GM21737 (cell line): ENCODE data around the gene GDAP2.
"Not testable (repeated sequence)": the region's sequence is repeated elsewhere in the genome, so short reads cannot be mapped to it uniquely, and the experiment has no call there.

ENCODE experiments used
- ATAC-seq: cut with Tn5 transposase; IDR thresholded peaks from one replicate; pipeline ENCODE4 v1.9.1; 2021; ENCODE audit warnings: mild to moderate bottlenecking, moderate library complexity; ENCODE audit not compliant: unreplicated experiment

Gene GDAP2

GRCh38 chr1:117929343-117930172 lies at the start of gene GDAP2, which contains the start of gene WDR3:
TSS of gene GDAP2 (minus strand) at chr1:117929621. CDS start at chr1:117920357, 9,264 bp downstream.
TSS of gene WDR3 (plus strand) at chr1:117929739. CDS start at chr1:117933320, 3,581 bp downstream.
- ATAC-seq = peak; percentile 94

- no peak for ATAC-seq
Observed at GRCh38 chr1:117976381-117976780, 47.0 kb upstream of the GDAP2 start.

GRCh38 chr1:117971777-117972176 lies 42.4 kb upstream of the GDAP2 start:
- no peak for ATAC-seq

DNA sequence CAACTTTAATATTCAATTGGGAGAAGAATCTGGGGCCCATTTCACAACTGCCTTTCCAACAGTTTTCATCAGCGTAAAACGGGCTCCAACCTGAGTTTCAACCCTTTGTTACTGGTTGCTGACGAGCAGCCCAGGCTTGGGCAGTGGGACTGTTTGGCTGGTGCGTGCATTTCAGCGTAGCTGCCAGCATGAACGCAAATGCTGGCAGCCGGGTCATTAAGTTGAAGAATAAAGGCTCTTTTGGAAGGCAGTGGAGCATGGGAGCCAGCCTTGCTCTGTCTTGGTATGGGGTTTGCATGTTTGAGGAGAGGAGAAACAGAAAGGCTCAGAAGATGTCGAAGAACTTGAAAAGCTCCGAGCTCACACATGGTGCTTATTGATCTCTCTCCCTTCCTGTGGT lies 40.8 kb upstream of the GDAP2 start:
- no peak for ATAC-seq

DNA sequence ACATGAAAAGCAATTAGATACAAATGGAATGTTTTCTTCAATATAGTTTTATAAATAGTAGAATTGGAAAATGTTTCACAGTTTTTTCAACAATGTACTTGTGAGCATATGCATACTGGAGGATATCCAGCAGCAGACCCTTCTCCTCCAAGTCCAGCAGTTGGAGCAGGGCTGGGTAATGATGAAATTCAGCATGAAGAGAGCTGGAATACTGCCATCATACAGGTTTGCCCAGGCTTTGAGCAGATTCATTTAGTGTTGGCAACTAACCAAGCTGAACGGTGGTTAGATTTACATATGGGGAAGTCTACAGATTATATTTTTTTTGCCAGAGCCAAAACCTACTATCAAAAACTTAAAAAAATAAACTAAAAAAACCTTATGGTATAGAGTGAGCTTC lies 38.5 kb upstream of the GDAP2 start:
- ATAC-seq = no peak

- no peak for ATAC-seq
Observed at GRCh38 chr1:117967477-117967876, 38.1 kb upstream of the GDAP2 start.

- ATAC-seq = no peak
Observed at GRCh38 chr1:117964290-117965038, 35.0 kb upstream of the GDAP2 start.

GRCh38 chr1:117959364-117959763 lies 29.9 kb upstream of the GDAP2 start:
- no peak for ATAC-seq

DNA sequence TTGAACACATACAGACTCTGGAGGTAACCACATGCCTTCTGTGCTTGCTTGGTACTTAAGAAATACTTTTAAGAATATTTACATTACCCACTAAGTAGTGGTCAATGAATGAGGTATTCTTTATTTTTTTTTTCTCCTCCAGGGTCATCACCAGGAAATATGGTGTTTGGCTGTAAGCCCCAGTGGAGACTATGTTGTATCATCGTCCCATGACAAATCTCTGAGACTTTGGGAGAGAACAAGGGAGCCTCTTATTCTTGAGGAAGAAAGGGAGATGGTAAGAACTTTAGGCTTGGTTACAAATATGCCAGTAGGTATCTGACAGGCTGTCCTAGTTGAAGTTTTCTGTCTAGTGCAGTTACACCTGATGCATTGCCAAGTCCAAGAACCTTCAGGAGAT lies 23.0 kb upstream of the GDAP2 start:
- ATAC-seq = no peak

GRCh38 chr1:117942293-117942692 lies 12.9 kb upstream of the GDAP2 start:
- ATAC-seq = no peak

GRCh38 chr1:117933769-117934168 lies 4.3 kb upstream of the GDAP2 start:
- no peak for ATAC-seq

DNA sequence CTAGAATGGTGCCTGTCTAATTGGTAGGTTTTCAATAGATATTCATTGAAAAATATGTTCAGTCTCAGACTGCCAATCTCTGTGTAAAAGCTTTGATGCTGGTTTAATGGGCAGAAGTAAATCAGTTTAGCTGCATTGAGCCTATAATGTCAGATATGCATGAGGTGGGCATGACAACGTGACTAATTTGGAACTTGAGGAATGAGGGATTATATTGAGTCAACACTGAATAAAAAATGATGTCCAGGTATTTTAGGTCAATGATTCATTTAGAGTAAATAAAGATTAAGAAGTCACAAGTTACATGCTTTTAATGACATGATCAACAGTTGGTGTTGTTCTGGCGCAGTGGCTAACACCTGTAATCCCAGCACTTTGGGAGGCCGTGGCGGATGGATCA lies 3.2 kb upstream of the GDAP2 start:
- no peak for ATAC-seq

GRCh38 chr1:117930484-117930883 lies 1.1 kb upstream of the GDAP2 start:
- no peak for ATAC-seq

DNA sequence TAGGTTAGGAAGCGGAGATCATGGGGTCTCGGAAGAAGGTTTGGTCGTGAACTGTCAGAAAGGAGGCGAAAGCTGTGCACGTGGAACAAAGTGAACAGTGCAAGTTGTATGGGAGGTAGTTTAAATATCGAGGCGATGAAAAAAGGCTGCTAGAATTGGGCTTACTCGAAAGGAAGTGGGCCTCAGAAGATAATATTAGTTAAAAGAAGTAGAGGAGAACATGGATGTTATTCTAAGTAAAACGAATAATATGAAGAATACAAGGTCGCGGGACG lies 689 bp upstream of the GDAP2 start:
- no peak for ATAC-seq

- peak; percentile 42 for ATAC-seq
Observed at GRCh38 chr1:117928881-117929342, 509 bp downstream of the GDAP2 start.

GRCh38 chr1:117925981-117926380 lies 3.4 kb downstream of the GDAP2 start:
- ATAC-seq = no peak

- not testable (repeated sequence) for ATAC-seq
Observed at GRCh38 chr1:117922717-117923116, 6.7 kb downstream of the GDAP2 start.

DNA sequence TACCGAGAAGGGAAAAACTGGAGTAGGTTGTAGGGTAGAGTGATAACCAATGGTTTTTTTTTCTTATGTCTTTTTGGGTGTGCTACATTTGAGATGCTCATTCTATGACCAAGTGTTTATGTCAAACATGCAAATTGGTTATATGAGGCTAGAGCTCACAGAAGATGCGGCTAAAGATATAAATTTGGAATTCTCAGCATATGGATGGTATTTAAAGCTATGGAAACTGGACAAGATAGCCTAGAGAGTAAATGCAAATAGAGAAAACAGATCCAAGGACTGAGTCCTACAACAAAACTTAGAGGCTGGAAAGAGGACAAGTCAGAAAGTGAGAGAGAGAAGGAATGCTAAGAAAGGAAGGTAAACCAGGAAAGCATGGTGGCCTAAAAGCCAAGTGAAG lies 7.4 kb downstream of the GDAP2 start:
- no peak for ATAC-seq

DNA sequence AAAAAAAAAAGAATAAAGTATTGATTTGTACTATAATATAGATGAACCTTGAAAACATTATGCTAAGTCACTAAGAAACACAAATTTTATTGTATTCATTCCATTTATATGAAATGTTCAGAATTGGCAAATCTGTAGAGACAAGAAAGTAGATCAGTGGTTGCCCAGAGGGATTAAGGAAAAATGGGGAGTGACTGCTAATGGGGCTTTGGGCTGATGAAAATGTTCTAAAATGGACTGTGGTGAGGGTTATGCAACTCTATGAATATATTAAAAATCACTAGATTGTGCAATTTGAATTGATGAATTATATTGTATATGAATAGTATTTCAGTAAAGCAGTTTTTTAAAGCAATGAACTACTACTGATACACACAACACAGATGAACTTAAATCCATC lies 10.0 kb downstream of the GDAP2 start:
- ATAC-seq = no peak

DNA sequence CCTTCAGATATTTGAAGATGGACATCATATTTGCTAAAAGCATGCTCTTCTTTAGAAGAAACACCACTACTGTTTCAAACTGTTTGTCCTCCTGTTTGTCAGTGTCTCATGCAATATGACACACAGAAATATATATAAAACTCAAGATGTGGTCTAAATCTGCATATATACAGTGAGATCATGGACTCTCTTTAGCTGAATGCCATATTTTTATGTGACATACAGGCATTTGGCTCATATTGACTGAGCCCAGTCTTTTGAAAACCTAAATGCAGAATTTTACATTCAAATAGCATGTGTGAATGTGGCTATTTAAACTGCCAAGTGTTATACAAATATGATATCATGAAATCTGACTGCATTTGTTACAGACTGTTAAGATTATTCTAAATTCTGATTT lies 18.4 kb downstream of the GDAP2 start:
- no peak for ATAC-seq

DNA sequence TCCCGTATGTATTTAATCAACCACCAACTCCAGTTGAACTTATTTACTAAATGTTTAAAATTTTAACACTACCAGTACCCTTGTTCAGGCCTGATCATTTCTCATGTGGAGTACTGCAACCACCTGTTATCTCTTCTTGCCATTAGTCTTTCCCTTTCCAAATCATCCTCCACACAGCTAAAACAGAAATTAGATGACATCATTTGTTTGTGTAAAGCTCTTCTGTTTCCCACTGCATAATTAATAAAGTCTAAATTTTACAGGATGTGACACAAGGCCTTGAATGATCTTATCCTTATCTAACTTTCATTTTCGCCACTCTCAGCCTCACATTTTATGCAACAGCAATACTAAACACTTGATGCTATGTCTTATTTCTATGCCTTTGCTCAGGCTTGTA lies 24.4 kb downstream of the GDAP2 start:
- no peak for ATAC-seq

DNA sequence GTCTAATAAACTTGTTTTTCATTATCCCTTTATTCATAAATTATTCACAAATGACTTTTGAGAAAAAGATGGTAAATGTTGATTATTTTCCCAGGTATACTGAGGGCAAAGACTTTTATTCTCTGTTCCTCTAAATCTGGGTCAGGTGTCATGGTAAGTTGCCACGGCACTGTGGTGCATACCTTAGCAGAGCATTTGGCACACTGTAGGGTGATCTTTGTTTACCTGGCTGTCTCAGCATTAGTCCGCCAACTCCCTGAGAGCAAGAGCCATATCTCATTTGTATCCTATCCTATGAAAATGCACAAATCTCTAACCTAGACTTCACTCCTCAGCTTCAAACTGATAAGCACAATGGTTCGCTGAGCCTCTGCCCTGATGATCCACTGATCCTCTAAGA lies 24.9 kb downstream of the GDAP2 start:
- ATAC-seq = no peak
